Measurements from ENCODE around the gene ATXN10.

Gene ATXN10

GRCh38 chr22:45638197-45638596 is 33.4 kb upstream of the ATXN10 start:
- H3K4me1 ChIP-seq (ENCODE audit: insufficient read depth, low read length), result peaks cover 17% of the 10 kb centered on the region
- H3K36me3 ChIP-seq (ENCODE audit: insufficient read depth, low read length), result no peaks in the 10 kb centered on the region
- H3K27me3 ChIP-seq (ENCODE audit: insufficient read depth, low read length, poor library complexity), result peaks cover 15% of the 10 kb centered on the region
- DNase-seq, result no peak
- no peak for ATAC-seq (ENCODE audit: insufficient read depth, low read depth)
- H3K79me2 ChIP-seq (ENCODE audit: insufficient read depth, low read length), result no peaks in the 10 kb centered on the region
- no peak overlapping the region for H3K9ac ChIP-seq (ENCODE audit: low read depth, low read length)
- no peak for TF ChIP-seq CTCF (IDR thresholded peaks at IDR 0.05; ENCODE audit: borderline replicate concordance, extremely low read depth, low read length, poor library complexity, severe bottlenecking)
- TF ChIP-seq EZH2 (IDR thresholded peaks at IDR 0.05; ENCODE audit: borderline replicate concordance, low read depth, low read length, severe bottlenecking), result no peak
- H3K4me3 ChIP-seq (ENCODE audit: low read depth in 1 of 2, low read length in 2 of 2), result no peak overlapping the region
- H3K9me3 ChIP-seq (ENCODE audit: insufficient read depth, low read length, severe bottlenecking), result no peaks in the 10 kb centered on the region
- H4K20me1 ChIP-seq (ENCODE audit: insufficient read depth, low read length), result no peaks in the 10 kb centered on the region; the same call in 1 of the 2 replicates
- no peak overlapping the region for H3K27ac ChIP-seq (ENCODE audit: low read length)
- H3K4me2 ChIP-seq (ENCODE audit: insufficient read depth, low read length), result no peak overlapping the region
- no peak overlapping the region for H2AFZ ChIP-seq (ENCODE audit: low read depth, low read length)

- H3K4me3 ChIP-seq (ENCODE audit: low read depth in 1 of 2, low read length in 2 of 2), result no peak overlapping the region
- DNase-seq, result no peak
Observed at GRCh38 chr22:45638834-45639746, 32.5 kb upstream of the ATXN10 start.

GRCh38 chr22:45639747-45640102 is 31.9 kb upstream of the ATXN10 start:
- DNase-seq (peak; percentile 30), ATAC-seq (ENCODE audit: insufficient read depth, low read depth) (peak; percentile 57)
- no peak overlapping the region for H3K4me3 ChIP-seq (ENCODE audit: low read depth in 1 of 2, low read length in 2 of 2)
- H3K4me2 ChIP-seq (ENCODE audit: insufficient read depth, low read length), result no peak overlapping the region
- TF ChIP-seq EZH2 (IDR thresholded peaks at IDR 0.05; ENCODE audit: borderline replicate concordance, low read depth, low read length, severe bottlenecking) (no peak), CTCF (IDR thresholded peaks at IDR 0.05; ENCODE audit: borderline replicate concordance, extremely low read depth, low read length, poor library complexity, severe bottlenecking) (no peak)
- H3K27me3 ChIP-seq (ENCODE audit: insufficient read depth, low read length, poor library complexity), result peaks cover 15% of the 10 kb centered on the region
- no peaks in the 10 kb centered on the region for H3K36me3 ChIP-seq (ENCODE audit: insufficient read depth, low read length)
- H3K9me3 ChIP-seq (ENCODE audit: insufficient read depth, low read length, severe bottlenecking), result no peaks in the 10 kb centered on the region
- H3K27ac ChIP-seq (ENCODE audit: low read length), result no peak overlapping the region
- no peak overlapping the region for H2AFZ ChIP-seq (ENCODE audit: low read depth, low read length)
- H3K4me1 ChIP-seq (ENCODE audit: insufficient read depth, low read length), result peaks cover 17% of the 10 kb centered on the region
- no peaks in the 10 kb centered on the region for H3K79me2 ChIP-seq (ENCODE audit: insufficient read depth, low read length)
- no peaks in the 10 kb centered on the region; the same call in 1 of the 2 replicates for H4K20me1 ChIP-seq (ENCODE audit: insufficient read depth, low read length)
- H3K9ac ChIP-seq (ENCODE audit: low read depth, low read length), result no peak overlapping the region

More at GRCh38 chr22:45638834-45639746, 32.5 kb upstream of the ATXN10 start:
- no peak for ATAC-seq (ENCODE audit: insufficient read depth, low read depth)
- TF ChIP-seq EZH2 (IDR thresholded peaks at IDR 0.05; ENCODE audit: borderline replicate concordance, low read depth, low read length, severe bottlenecking) (no peak), CTCF (IDR thresholded peaks at IDR 0.05; ENCODE audit: borderline replicate concordance, extremely low read depth, low read length, poor library complexity, severe bottlenecking) (no peak)
- Histone ChIP-seq H2AFZ (ENCODE audit: low read depth, low read length) (no peak overlapping the region), H3K79me2 (ENCODE audit: insufficient read depth, low read length) (no peaks in the 10 kb centered on the region), H3K9me3 (ENCODE audit: insufficient read depth, low read length, severe bottlenecking) (no peaks in the 10 kb centered on the region), H3K27me3 (ENCODE audit: insufficient read depth, low read length, poor library complexity) (peaks cover 15% of the 10 kb centered on the region), H4K20me1 (ENCODE audit: insufficient read depth, low read length) (no peaks in the 10 kb centered on the region; the same call in 1 of the 2 replicates), H3K36me3 (ENCODE audit: insufficient read depth, low read length) (no peaks in the 10 kb centered on the region), H3K4me2 (ENCODE audit: insufficient read depth, low read length) (no peak overlapping the region), H3K27ac (ENCODE audit: low read length) (no peak overlapping the region), H3K9ac (ENCODE audit: low read depth, low read length) (no peak overlapping the region), H3K4me1 (ENCODE audit: insufficient read depth, low read length) (peaks cover 17% of the 10 kb centered on the region)
